Tibial nerve (tissue), 4 donors: Measurements from ENCODE around the gene HS2ST1. TPM values are rescaled to one million over a fixed set of nuclear protein-coding genes. Genes with fewer than 3 reads are reported as not detected.

Source experiments
- DNase-seq, 2 donors: peaks; one replicate each; pipeline ENCODE4 v3.0.0-alpha.2; 2019; ENCODE audit warnings: low spot score in 2 of 2
- H3K27ac ChIP-seq, 4 donors: fragments of 200-600 bp; sonication (generic) in 3 of 4; one replicate each; pipeline ENCODE4 v1.5.1; 2017 to 2019; ENCODE audit warnings: mild to moderate bottlenecking in 1 of 4
- H3K27me3 ChIP-seq, 2 donors: fragments of 200-600 bp; sonication (generic) in 1 of 2; one replicate each; pipeline versions ENCODE4 v1.5.1 to v1.6.0; 2017 to 2019
- H3K36me3 ChIP-seq, 3 donors: fragments of 200-600 bp; sonication (generic); one replicate each; pipeline ENCODE4 v1.5.1; 2018 to 2019
- H3K4me1 ChIP-seq, 4 donors: fragments of 200-600 bp; sonication (generic) in 3 of 4; one replicate each; pipeline ENCODE4 v1.5.1; 2017 to 2019
- H3K4me3 ChIP-seq, 4 donors: fragments of 200-600 bp; sonication (generic) in 3 of 4; one replicate each; pipeline ENCODE4 v1.5.1; 2017 to 2019; ENCODE audit warnings: mild to moderate bottlenecking in 1 of 4, moderate library complexity in 1 of 4
- H3K9me3 ChIP-seq, 4 donors: fragments of 200-600 bp; sonication (generic) in 3 of 4; one replicate each; pipeline ENCODE4 v1.5.1; 2017 to 2019
- EP300 ChIP-seq, 2 donors: sonication (generic); formaldehyde crosslinking; IDR thresholded peaks; one replicate each; pipeline ENCODE4 v1.6.1; 2017; ENCODE audit warnings: antibody characterized with exemption in 2 of 2, mild to moderate bottlenecking in 1 of 2
- POLR2A ChIP-seq, 2 donors: fragments of 450-650 bp; IDR thresholded peaks; one replicate each; pipeline ENCODE4 v1.6.1; 2017; ENCODE audit warnings: antibody characterized with exemption in 2 of 2, mild to moderate bottlenecking in 2 of 2, moderate library complexity in 2 of 2
- WGBS, 2 donors: methylation state at CpG; one replicate each; pipeline ENCODE4 v1.1.5; 2018; 5-methylcytosine and 5-hydroxymethylcytosine counted together
- total RNA-seq, 4 donors: library from RNA; depleted of rRNA; stranded (reverse); fragments of >200 nt; gene quantifications; one replicate each; pipeline ENCODE4 v1.1.0, GENCODE V29; 2016
- TF ChIP-seq, protein P1 (sequence below), 5 experiments: fragments of 200-600 bp in 3 of 5; fragments of 450-650 bp in 2 of 5; sonication (generic) in 3 of 5; IDR thresholded peaks; one replicate each; pipeline ENCODE4 v1.5.1; 2016 to 2019; ENCODE audit warnings: antibody characterized with exemption in 5 of 5, mild to moderate bottlenecking in 3 of 5, moderate library complexity in 2 of 5

The HS2ST1 gene
- total RNA-seq, 4 donors from 2014 or later, result 10.3 to 12.9 (median 11.2) TPM

- no peak for DNase-seq
- 91 to 92% methylated on average over 8 of the region's 8 CpGs for whole genome bisulfite sequencing, 2 donors
- H3K27ac ChIP-seq, result no peak overlapping the region
- peaks cover 0 to 33% (median 17%) of the 10 kb centered on the region in 4 donors for H3K4me1 ChIP-seq
- no peak for TF ChIP-seq POLR2A (IDR thresholded peaks at IDR 0.05)
- TF ChIP-seq EP300 (IDR thresholded peaks at IDR 0.05), result no peak
- TF ChIP-seq, protein P1, sequence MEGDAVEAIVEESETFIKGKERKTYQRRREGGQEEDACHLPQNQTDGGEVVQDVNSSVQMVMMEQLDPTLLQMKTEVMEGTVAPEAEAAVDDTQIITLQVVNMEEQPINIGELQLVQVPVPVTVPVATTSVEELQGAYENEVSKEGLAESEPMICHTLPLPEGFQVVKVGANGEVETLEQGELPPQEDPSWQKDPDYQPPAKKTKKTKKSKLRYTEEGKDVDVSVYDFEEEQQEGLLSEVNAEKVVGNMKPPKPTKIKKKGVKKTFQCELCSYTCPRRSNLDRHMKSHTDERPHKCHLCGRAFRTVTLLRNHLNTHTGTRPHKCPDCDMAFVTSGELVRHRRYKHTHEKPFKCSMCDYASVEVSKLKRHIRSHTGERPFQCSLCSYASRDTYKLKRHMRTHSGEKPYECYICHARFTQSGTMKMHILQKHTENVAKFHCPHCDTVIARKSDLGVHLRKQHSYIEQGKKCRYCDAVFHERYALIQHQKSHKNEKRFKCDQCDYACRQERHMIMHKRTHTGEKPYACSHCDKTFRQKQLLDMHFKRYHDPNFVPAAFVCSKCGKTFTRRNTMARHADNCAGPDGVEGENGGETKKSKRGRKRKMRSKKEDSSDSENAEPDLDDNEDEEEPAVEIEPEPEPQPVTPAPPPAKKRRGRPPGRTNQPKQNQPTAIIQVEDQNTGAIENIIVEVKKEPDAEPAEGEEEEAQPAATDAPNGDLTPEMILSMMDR (IDR thresholded peaks at IDR 0.05), result no peak
- H3K4me3 ChIP-seq, result no peak overlapping the region
- no peaks in the 10 kb centered on the region for H3K27me3 ChIP-seq
- H3K9me3 ChIP-seq, result no peaks in the 10 kb centered on the region
- H3K36me3 ChIP-seq, result peaks cover 0 to 6% (median 0%) of the 10 kb centered on the region in 3 donors
Observed at GRCh38 chr1:87136607-87137341, 222.3 kb downstream of the HS2ST1 start.

- WGBS, 2 donors, result 83 to 92% methylated on average over 2 of the region's 2 CpGs
- TF ChIP-seq, protein P1 (IDR thresholded peaks at IDR 0.05), result no peak
- TF ChIP-seq POLR2A (IDR thresholded peaks at IDR 0.05), result no peak
- TF ChIP-seq EP300 (IDR thresholded peaks at IDR 0.05), result no peak
- Histone ChIP-seq H3K27me3 (no peaks in the 10 kb centered on the region), H3K27ac (no peak overlapping the region), H3K36me3 (peaks cover 0 to 6% (median 0%) of the 10 kb centered on the region in 3 donors), H3K9me3 (no peaks in the 10 kb centered on the region), H3K4me1 (peaks cover 0 to 29% (median 12%) of the 10 kb centered on the region in 4 donors), H3K4me3 (no peak overlapping the region)
- no peak for DNase-seq
Observed at GRCh38 chr1:87137342-87137739, 222.9 kb downstream of the HS2ST1 start.

- TF ChIP-seq EP300 (IDR thresholded peaks at IDR 0.05) (no peak), POLR2A (IDR thresholded peaks at IDR 0.05) (no peak)
- TF ChIP-seq, protein P1 (IDR thresholded peaks at IDR 0.05), result no peak
- WGBS, 2 donors, result 85 to 95% methylated on average over 2 of the region's 2 CpGs
Observed at GRCh38 chr1:87140831-87141540, 226.6 kb downstream of the HS2ST1 start.

DNA sequence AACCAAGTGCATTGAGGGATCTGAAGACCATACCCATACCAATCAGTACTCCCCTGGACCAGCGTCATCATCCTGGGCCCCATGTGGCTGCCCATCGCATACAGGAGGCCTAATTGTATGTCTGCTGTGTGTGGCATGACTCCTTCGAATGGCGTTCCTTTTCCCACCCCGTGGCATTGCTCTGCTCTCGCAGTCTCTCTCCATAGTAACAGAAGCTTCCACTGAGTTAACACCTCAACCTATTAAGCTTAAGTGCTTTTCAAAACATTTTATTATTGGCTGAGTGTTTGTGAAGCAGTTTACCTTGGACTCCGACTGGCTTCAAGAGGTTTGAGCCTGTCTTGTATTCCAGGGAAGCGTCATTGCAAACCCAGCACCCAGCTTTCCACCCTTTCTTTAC is 227.1 kb downstream of the HS2ST1 start:
- H3K4me1 ChIP-seq, result no peaks in the 10 kb centered on the region
- DNase-seq, result no peak
- TF ChIP-seq, protein P1 (IDR thresholded peaks at IDR 0.05), result no peak
- TF ChIP-seq EP300 (IDR thresholded peaks at IDR 0.05), result no peak
- TF ChIP-seq POLR2A (IDR thresholded peaks at IDR 0.05), result no peak
- H3K27me3 ChIP-seq, result no peaks in the 10 kb centered on the region
- H3K9me3 ChIP-seq, result no peaks in the 10 kb centered on the region
- no peak overlapping the region for H3K27ac ChIP-seq
- H3K36me3 ChIP-seq, result peaks cover 0 to 6% (median 0%) of the 10 kb centered on the region in 3 donors
- H3K4me3 ChIP-seq, result no peak overlapping the region
- 91 to 96% methylated on average over 8 of the region's 8 CpGs for WGBS, 2 donors

More at GRCh38 chr1:87140831-87141540, 226.6 kb downstream of the HS2ST1 start:
- Histone ChIP-seq H3K36me3 (peaks cover 0 to 6% (median 0%) of the 10 kb centered on the region in 3 donors), H3K9me3 (no peaks in the 10 kb centered on the region), H3K27ac (no peak overlapping the region), H3K4me1 (peaks cover 0 to 1% (median 0%) of the 10 kb centered on the region in 4 donors), H3K27me3 (no peaks in the 10 kb centered on the region), H3K4me3 (no peak overlapping the region)
- no peak for DNase-seq
